Measurements from ENCODE around the gene ZNF619.
A peak's percentile ranks its signal among the peaks of the same experiment; 100 is the strongest.
"Not testable (repeated sequence)": the region's sequence is repeated elsewhere in the genome, so short reads cannot be mapped to it uniquely, and the experiment has no call there.

Gene ZNF619

DNA sequence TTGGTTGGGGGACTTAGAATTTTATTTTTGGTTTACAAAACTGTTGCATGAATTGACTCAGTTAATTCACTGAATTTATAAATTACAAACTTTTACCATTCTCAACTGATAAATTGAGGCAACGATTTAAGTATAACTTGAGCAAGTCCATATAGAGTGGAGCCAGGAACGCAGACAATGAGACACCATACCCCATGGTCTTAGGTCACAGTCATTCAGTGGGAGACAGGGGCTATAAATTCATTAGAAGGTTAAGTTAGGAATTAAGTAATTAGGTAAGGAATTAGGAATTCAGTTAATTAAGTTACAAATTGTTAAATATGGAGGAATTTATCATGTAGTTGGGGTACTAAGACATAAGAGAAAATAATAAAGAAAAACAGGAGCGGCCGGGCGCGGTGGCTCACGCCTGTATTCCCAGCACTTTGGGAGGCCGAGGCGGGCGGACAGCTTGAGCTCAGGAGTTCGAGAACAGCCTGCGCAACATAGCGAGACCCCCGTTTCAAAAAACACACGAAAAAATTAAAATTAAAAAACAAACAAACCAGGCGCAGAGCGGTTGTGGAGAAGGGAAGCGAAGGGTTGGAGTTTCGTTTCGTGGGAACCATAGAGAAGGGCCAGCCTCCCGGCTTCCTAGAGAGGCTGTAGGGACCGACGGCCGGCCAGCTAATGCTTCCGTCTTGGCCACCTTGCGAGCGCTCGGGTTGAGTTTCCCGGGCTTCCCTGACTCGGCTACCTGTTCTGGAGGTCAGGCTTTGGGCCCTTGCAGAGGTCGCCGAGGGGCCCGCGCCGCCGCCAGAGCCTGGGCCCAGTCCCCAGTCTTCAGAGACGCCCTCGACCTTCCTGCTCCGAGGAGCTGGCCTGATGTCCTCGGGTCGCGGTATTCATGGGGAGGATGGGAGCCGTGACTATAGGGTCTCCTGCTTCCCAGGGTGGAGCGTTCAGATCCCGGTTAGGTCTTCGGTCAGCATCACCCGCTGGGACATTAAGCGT lies at the start of gene ZNF619:
TSS of gene ZNF619 (plus strand) at position 645 of the 993 bp plus-strand sequence. CDS start 858 bp downstream, outside the sequence.
- DNase-seq (ENCODE audit: low spot score), result peak; percentile 58

DNA sequence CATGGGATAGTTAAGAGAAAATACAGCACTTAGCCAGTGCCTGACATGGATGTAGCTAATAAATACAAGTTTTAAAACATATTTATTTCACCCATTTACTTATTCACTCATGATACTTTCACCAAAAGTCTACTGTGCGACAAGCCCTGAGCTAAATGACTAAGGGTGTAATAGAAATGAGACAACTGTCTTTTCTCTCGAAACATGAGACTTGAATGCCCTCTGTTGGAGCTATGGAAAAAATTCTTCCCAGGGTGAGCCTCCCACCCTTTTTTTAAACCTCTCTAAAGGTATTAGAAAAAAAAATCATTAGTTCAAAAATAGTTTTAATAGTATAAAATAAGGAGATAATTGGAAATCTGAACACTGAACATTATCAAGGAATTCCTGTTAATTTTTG lies 44.1 kb upstream of the ZNF619 start:
- DNase-seq (ENCODE audit: low spot score), result no peak

GRCh38 chr3:40437889-40438288 lies 39.0 kb upstream of the ZNF619 start:
- DNase-seq (ENCODE audit: low spot score), result no peak

- DNase-seq (ENCODE audit: low spot score), result no peak
Observed at GRCh38 chr3:40445062-40445461, 31.9 kb upstream of the ZNF619 start.

- no peak for DNase-seq (ENCODE audit: low spot score)
Observed at GRCh38 chr3:40445880-40446279, 31.0 kb upstream of the ZNF619 start.

DNA sequence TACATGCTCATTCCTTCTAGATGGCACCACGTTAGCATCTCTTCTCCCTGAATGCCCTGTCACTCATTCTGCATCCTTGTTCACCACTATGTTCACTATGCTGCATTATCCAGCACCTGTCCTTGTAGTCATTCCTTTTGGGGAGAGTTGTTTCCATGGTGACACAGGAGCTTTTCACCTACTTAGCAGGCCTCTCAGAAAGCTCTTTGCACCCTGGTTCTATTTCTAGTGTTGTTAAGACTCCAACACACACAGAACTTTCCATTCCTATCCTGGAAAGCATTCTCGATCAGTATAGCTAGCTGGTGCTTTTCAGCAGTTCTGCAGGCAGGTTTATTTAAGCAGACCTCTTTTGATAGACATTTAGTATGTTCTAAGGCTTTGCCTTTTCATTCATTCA lies 26.5 kb upstream of the ZNF619 start:
- no peak for DNase-seq (ENCODE audit: low spot score)

GRCh38 chr3:40451551-40451950 lies 25.4 kb upstream of the ZNF619 start:
- no peak for DNase-seq (ENCODE audit: low spot score)

- DNase-seq (ENCODE audit: low spot score), result no peak
Observed at GRCh38 chr3:40452057-40452456, 24.9 kb upstream of the ZNF619 start.

GRCh38 chr3:40452562-40452875 lies 24.4 kb upstream of the ZNF619 start:
- no peak for DNase-seq (ENCODE audit: low spot score)

GRCh38 chr3:40452876-40453730 lies 23.8 kb upstream of the ZNF619 start:
- DNase-seq (ENCODE audit: low spot score), result peak; percentile 99

GRCh38 chr3:40453933-40454332 lies 23.0 kb upstream of the ZNF619 start:
- DNase-seq (ENCODE audit: low spot score), result no peak

DNA sequence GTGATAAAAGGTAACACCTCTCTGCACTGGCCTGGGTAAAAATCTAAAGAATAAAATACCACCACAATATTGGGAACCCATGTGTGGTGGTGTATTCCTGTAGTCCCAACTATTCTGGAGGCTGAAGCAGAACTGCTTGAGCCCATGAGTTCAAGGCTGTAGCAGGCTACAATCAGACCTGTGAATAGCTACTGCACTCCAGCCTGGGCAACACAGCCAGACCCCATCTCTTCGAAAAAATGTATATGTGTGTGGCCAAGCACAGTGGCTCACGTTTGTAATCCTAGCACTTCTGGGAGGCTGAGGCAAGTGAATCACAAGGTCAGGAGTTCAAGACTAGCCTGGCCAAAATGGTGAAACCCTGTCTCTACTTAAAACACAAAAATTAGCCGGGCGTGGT lies 21.6 kb upstream of the ZNF619 start:
- no peak for DNase-seq (ENCODE audit: low spot score)

DNA sequence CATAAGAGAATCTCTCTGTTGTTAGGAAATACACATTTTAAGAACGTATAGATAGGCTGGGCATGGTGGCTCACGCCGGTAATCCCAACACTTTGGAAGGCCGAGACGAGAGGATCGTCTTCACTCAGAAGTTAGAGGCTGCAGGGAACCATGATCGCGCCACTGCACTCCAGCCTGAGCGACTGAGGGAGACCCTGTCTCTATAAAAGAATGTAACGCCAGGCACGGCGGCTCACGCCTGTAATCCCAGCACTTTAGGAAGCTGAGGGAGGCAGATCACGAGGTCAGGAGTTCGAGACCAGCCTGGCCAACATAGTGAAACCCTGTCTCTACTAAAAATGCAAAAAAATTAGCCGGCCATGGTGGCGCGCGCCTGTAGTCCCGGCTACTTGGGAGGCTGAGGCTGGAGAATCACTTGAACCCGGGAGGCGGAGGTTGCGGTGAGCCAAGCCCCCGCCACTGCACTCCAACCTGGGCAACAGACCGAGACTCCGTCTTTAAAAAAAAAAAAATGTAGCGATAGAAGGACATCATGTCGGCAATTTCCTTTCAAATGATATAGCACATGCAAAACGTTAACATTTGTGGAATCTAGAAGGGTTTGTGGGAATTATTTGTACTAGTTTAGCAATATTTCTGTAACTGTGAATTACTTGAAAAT lies 20.5 kb upstream of the ZNF619 start:
- DNase-seq (ENCODE audit: low spot score), result no peak

- DNase-seq (ENCODE audit: low spot score), result peak; percentile 97
Observed at GRCh38 chr3:40456940-40457823, 19.7 kb upstream of the ZNF619 start, which contains the start of gene RPL14. Gene RPL14, plus strand, starts transcription at chr3:40457339. Its CDS starts 133 bp downstream, at chr3:40457472.

- no peak for DNase-seq (ENCODE audit: low spot score)
Observed at GRCh38 chr3:40458473-40458872, 18.4 kb upstream of the ZNF619 start.

- DNase-seq (ENCODE audit: low spot score), result not testable (repeated sequence)
Observed at GRCh38 chr3:40460481-40460880, 16.4 kb upstream of the ZNF619 start.

DNA sequence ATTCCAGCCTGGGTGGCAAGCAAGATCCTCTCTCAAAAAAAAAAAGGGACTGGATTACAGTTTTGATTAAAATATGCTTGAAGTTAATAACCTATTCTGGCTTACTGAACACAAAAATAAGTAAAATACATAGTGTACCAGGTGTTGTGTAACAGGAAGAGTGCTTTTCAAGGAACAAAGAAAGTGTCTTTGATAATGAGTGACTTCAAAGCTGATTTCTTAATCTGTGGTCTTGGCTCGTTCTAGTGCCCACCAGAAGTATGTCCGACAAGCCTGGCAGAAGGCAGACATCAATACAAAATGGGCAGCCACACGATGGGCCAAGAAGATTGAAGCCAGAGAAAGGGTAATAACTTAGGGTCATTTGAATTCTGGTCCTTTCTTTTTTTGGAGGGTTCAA lies 15.8 kb upstream of the ZNF619 start:
- DNase-seq (ENCODE audit: low spot score), result no peak

DNA sequence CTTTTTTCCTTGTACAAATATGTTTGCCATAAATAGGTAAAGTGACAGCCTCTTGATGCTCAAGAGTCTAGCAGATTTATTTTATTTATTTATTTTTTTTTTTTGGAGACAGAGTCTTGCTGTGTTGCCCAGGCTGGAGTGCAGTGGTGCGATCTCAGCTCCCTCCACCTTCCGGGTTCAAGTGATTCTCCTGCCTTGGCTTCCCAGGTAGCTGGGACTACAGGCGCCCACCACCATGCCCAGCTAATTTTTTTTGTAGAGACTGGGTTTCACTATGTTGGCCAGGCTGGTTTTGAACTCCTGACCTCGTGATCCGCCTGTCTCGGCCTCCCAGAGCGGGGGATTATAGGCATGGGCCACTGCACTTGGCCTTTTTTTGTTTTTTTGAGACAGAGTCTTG lies 14.1 kb upstream of the ZNF619 start:
- not testable (repeated sequence) for DNase-seq (ENCODE audit: low spot score)

GRCh38 chr3:40463579-40463978 lies 13.3 kb upstream of the ZNF619 start:
- DNase-seq (ENCODE audit: low spot score), result no peak

DNA sequence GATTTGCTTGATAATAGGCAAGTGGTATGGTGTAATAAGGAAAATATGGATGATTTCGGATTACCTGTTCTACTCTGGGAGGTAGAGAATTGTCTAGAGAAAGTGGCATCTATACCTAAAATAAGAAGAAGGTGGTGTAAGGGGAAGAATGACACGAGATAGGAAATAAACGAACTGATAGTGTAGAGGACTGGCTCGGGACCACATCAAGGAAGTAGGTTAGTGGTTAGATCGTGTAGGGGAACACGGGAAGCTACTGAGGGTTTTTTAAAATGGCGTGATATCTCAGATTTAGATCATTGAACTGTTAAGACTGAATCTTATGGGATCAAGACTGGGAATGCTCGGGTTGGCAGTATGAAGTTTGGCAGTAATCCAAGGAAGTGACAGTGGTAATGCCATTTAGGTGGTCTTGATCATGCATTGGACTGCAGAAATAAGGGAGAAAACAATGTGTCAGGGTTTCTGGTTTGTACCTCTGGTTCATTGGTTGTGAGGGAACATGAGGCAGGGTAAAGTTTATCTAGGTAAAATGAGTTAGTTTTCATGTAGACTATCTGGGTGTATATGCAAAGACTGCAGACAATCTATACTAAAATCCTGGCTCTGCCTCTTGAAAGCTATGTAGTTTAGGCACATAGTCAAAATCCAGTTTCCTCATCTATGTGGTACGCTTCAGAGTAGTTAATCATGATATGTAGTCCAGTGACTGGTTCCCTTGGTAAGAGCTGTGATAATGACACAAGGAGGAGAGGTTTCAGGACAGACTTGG lies 12.4 kb upstream of the ZNF619 start:
- peak; percentile 28 for DNase-seq (ENCODE audit: low spot score)

GRCh38 chr3:40465111-40465407 lies 11.9 kb upstream of the ZNF619 start:
- DNase-seq (ENCODE audit: low spot score), result no peak
